Uterus (tissue), 2 donors: ENCODE measurements around the gene TSHZ2.

Experiments used
- CTCF ChIP-seq, 4 experiments: fragments of 200-600 bp in 2 of 4; fragments of 450-650 bp in 2 of 4; sonication (generic) in 2 of 4; IDR thresholded peaks; one replicate each; pipeline ENCODE4 v1.5.1; 2016 to 2019; ENCODE audit warnings: antibody characterized with exemption in 4 of 4, mild to moderate bottlenecking in 2 of 4, moderate library complexity in 1 of 4
- POLR2A ChIP-seq, 2 donors: fragments of 450-650 bp; IDR thresholded peaks; one replicate each; pipeline ENCODE4 v1.6.1; 2016; ENCODE audit warnings: antibody characterized with exemption in 2 of 2, mild to moderate bottlenecking in 1 of 2, moderate library complexity in 1 of 2

GRCh38 chr20:52959125-52959524 is 13.0 kb upstream of the TSHZ2 start:
- TF ChIP-seq POLR2A (IDR thresholded peaks at IDR 0.05) (no peak), CTCF (IDR thresholded peaks at IDR 0.05) (no peak)
